Activated naive CD4-positive, alpha-beta T cell treated with anti-CD3 and anti-CD28 coated beads, Interleukin-2, amount 10 ng/mL, durations not matched to agents 5 hours and 36 hours (primary cell): Measurements from ENCODE around the gene PVALB. TPM values are rescaled to one million over a fixed set of nuclear protein-coding genes. Genes with fewer than 3 reads are reported as not detected.

ENCODE experiments used
- total RNA-seq, 2 experiments: library from RNA; stranded (reverse); gene quantifications; one replicate each; pipeline ENCODE4 v1.2.3, GENCODE V29; 2021

Gene PVALB
- total RNA-seq: not detected

GRCh38 chr22:36816636-36817524 lies at the start of gene PVALB:
PVALB (minus strand) TSS chr22:36817035; CDS start chr22:36817005, 30 bp downstream.

GRCh38 chr22:36860821-36861659 lies 44.2 kb upstream of the PVALB start, which contains the start of gene NCF4:
NCF4 (plus strand) TSS chr22:36861006; CDS start chr22:36861172, 166 bp downstream.

GRCh38 chr22:36775964-36776669 lies 40.7 kb downstream of the PVALB start, which contains the start of gene IFT27:
IFT27 (minus strand) TSS chr22:36776119; CDS start chr22:36775707, 412 bp downstream.

Other genes starting within 250 kb of the PVALB start
- not detected for gene CACNG2, start 113.3 kb downstream of the PVALB start, total RNA-seq
- gene IFT27, start 40.9 kb downstream of the PVALB start, total RNA-seq: 10 to 100 TPM; 24.4 to 25.7 TPM
- 10 to 100 TPM in 1 of 2 experiments, 1 to 10 TPM in 1; 9.7 to 10.8 TPM for gene NCF4, start 44.0 kb upstream of the PVALB start, total RNA-seq
- under 1 TPM; 0.43 to 0.58 TPM for gene CSF2RB, start 96.6 kb upstream of the PVALB start, total RNA-seq
- gene TST, start 202.4 kb upstream of the PVALB start, total RNA-seq: 1 to 10 TPM; 2.8 to 3.4 TPM
- 10 to 100 TPM; 22.8 TPM for gene MPST, start 202.7 kb upstream of the PVALB start, total RNA-seq
- gene KCTD17, start 234.7 kb upstream of the PVALB start, total RNA-seq: 10 to 100 TPM; 23.2 to 27.5 TPM